Chondrocyte (in vitro differentiated cells): Measurements from ENCODE around the gene FLNB. TPM values are rescaled to one million over a fixed set of nuclear protein-coding genes. Genes with fewer than 3 reads are reported as not detected.

Source experiments
- DNase-seq: peaks from one replicate; pipeline ENCODE4 v3.0.0; 2021; ENCODE audit warnings: mixed read lengths, low spot score
- H3K27ac Mint-ChIP-seq: one replicate; pipeline ENCODE4 v1.8.0; 2021; ENCODE audit warnings: mild to moderate bottlenecking, moderate library complexity, mixed read lengths; ENCODE audit not compliant: unreplicated experiment
- H3K27me3 Mint-ChIP-seq: 2 replicates; pipeline ENCODE4 v1.8.0; 2021; ENCODE audit warnings: low read depth, mixed read lengths
- H3K36me3 Mint-ChIP-seq: 2 replicates; pipeline ENCODE4 v1.8.0; 2021; ENCODE audit warnings: low read depth, mixed read lengths
- H3K4me1 Mint-ChIP-seq: 2 replicates; pipeline ENCODE4 v1.8.0; 2021; ENCODE audit warnings: low read depth, mild to moderate bottlenecking, mixed read lengths
- H3K4me3 Mint-ChIP-seq: one replicate; pipeline ENCODE4 v1.8.0; 2021; ENCODE audit warnings: mild to moderate bottlenecking, moderate library complexity, mixed read lengths; ENCODE audit not compliant: unreplicated experiment
- H3K9me3 Mint-ChIP-seq: 2 replicates; pipeline ENCODE4 v1.8.0; 2021; ENCODE audit warnings: low read depth, mixed read lengths
- long read RNA-seq: library from polyadenylated mRNA; stranded (forward); transcript quantifications from one replicate; pipeline ENCODE4 v2.0.0, GENCODE V29; 2021
- total RNA-seq: library from RNA; stranded (reverse); gene quantifications from 3 replicates; pipeline ENCODE4 v1.2.1, GENCODE V29; 2021
- TF ChIP-seq, protein P1 (sequence below): fragments of 200-600 bp; sonication (generic); IDR thresholded peaks from 2 replicates; pipeline ENCODE4 v1.5.0; 2021; ENCODE audit warnings: antibody characterized with exemption, mild to moderate bottlenecking, moderate library complexity

FLNB gene, protein sequence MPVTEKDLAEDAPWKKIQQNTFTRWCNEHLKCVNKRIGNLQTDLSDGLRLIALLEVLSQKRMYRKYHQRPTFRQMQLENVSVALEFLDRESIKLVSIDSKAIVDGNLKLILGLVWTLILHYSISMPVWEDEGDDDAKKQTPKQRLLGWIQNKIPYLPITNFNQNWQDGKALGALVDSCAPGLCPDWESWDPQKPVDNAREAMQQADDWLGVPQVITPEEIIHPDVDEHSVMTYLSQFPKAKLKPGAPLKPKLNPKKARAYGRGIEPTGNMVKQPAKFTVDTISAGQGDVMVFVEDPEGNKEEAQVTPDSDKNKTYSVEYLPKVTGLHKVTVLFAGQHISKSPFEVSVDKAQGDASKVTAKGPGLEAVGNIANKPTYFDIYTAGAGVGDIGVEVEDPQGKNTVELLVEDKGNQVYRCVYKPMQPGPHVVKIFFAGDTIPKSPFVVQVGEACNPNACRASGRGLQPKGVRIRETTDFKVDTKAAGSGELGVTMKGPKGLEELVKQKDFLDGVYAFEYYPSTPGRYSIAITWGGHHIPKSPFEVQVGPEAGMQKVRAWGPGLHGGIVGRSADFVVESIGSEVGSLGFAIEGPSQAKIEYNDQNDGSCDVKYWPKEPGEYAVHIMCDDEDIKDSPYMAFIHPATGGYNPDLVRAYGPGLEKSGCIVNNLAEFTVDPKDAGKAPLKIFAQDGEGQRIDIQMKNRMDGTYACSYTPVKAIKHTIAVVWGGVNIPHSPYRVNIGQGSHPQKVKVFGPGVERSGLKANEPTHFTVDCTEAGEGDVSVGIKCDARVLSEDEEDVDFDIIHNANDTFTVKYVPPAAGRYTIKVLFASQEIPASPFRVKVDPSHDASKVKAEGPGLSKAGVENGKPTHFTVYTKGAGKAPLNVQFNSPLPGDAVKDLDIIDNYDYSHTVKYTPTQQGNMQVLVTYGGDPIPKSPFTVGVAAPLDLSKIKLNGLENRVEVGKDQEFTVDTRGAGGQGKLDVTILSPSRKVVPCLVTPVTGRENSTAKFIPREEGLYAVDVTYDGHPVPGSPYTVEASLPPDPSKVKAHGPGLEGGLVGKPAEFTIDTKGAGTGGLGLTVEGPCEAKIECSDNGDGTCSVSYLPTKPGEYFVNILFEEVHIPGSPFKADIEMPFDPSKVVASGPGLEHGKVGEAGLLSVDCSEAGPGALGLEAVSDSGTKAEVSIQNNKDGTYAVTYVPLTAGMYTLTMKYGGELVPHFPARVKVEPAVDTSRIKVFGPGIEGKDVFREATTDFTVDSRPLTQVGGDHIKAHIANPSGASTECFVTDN (N-terminal part only)
- 56.5 to 75.3 TPM (median 70.2 TPM) in 3 replicates for total RNA-seq
- long read RNA-seq, full-length matches to known transcripts = 18 of 56 reads
- long read RNA-seq, partial matches to known transcripts = 24 of 56 reads
- long read RNA-seq, other reads (novel, unspliced or antisense) = 14 of 56 reads

DNA sequence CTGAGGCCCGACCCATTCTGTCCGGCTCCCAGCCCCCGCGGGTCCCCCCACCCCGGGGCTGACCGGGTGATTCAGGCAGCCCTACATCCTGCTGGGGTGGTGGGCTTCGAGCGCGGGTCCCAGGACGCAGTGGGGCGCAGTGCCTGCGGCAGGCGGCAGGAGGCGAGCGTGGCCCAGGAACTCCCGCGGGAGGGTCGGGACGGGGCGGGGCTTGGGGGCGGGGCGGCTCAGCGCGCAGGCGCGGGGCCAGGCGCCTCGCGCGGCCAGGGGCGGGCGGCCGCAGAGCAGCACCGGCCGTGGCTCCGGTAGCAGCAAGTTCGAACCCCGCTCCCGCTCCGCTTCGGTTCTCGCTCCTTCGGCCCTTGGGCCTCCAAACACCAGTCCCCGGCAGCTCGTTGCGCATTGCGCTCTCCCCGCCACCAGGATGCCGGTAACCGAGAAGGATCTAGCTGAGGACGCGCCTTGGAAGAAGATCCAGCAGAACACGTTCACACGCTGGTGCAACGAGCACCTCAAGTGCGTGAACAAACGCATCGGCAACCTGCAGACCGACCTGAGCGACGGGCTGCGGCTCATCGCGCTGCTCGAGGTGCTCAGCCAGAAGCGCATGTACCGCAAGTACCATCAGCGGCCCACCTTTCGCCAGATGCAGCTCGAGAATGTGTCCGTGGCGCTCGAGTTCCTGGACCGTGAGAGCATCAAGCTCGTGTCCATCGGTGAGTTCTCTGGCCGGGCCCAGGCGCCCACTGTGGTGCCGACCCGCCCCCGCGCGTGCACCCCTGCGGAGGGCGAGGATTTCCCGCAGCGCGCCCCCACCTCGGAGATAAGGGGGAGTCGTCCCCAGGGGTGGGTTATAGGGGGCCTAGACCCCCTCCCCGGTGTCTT lies at the start of gene FLNB:
Gene FLNB (plus strand): TSS at position 282 of the 885 bp plus-strand sequence. CDS start 143 bp downstream, at position 425.
- TF ChIP-seq, protein P1, sequence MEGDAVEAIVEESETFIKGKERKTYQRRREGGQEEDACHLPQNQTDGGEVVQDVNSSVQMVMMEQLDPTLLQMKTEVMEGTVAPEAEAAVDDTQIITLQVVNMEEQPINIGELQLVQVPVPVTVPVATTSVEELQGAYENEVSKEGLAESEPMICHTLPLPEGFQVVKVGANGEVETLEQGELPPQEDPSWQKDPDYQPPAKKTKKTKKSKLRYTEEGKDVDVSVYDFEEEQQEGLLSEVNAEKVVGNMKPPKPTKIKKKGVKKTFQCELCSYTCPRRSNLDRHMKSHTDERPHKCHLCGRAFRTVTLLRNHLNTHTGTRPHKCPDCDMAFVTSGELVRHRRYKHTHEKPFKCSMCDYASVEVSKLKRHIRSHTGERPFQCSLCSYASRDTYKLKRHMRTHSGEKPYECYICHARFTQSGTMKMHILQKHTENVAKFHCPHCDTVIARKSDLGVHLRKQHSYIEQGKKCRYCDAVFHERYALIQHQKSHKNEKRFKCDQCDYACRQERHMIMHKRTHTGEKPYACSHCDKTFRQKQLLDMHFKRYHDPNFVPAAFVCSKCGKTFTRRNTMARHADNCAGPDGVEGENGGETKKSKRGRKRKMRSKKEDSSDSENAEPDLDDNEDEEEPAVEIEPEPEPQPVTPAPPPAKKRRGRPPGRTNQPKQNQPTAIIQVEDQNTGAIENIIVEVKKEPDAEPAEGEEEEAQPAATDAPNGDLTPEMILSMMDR = peak; percentile 83
- H3K36me3 Mint-ChIP-seq = no peaks in the 10 kb centered on the region
- H3K4me1 Mint-ChIP-seq = peaks cover 48% of the 10 kb centered on the region
- no peak for DNase-seq
- H3K27me3 Mint-ChIP-seq = no peaks in the 10 kb centered on the region
- peak within 1 kb of the TSS; percentile 88 for H3K4me3 Mint-ChIP-seq
- H3K27ac Mint-ChIP-seq = peak within 1 kb of the TSS; percentile 75
- H3K9me3 Mint-ChIP-seq = no peaks in the 10 kb centered on the region

DNA sequence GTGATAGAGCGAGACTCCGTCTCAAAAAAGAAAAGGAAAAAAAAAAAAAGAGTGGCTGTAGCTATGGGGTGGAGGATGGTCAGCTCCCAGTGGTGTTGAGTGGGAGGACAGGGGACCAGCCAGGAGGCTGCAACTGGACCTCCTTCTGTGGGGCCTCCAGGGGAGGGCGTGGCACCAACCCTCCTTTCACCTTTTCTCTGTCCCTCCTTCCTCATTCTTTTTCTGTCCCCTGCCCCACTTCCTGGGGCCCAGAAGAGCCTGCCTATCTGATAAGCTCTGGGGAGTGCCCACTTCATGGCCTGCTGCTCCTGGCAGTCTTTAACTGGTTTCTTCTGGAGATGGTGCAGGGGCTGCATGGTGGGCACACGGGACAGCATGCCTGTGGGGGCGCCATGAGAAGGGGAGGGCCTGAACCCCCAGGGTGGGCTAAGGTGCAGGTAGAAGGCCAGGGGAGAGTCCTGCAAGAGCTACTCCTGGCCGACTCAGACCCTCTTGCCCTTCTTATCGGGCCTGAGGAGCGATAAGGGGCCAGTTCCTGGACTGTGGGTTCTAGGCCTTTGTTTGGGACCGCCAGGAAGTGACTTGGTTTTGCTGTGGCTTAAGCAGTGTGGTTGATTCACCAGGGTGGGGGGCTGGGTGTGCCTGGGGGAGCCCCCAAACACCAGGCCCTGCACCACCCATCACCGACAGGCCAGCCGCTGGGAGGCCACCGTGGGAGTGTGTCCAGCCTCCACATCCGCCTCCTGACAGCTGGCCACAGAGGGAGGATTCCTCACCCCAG lies 49.4 kb upstream of the FLNB start:
- Mint-ChIP-seq H3K4me3 (no peak overlapping the region), H3K9me3 (no peaks in the 10 kb centered on the region), H3K27ac (peak overlapping the region; percentile 34), H3K36me3 (no peaks in the 10 kb centered on the region), H3K4me1 (peaks cover 16% of the 10 kb centered on the region), H3K27me3 (no peaks in the 10 kb centered on the region)
- TF ChIP-seq, protein P1 = no peak
- DNase-seq = no peak

DNA sequence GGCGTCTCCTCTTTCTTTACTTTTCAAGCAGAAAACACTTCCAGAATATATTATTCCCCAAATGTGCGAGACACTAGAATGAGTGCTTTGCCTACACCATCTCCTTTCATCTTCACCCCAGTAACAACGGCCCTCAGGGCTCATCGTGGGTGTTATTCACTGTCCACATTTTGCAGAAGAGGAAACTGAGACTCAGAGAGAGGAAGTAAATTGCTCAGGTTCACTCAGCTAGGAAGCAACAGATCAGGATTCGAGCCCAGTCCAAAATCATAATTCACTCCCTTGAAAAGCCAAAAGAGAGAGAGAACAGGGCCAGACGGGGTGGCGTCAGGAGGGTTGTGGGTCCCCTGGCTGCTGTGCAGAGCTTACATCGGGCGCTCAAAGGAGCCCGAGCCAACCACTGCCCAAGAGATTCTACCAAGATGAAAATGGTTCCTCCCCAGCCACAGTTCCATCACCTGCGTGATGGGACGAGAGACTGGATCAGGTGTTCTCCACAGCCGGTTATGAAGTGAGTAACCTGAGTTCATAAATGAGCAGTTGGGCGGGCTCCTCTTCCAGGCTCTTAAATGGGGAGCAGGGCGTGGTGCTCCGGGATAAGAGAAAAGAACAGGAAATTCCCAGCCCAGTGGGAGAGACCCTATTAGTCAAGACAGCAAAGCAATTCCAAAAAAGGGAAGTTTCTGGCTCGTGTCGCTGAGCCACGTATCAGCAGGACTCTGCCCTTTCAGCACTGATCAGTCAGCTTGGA lies 48.6 kb upstream of the FLNB start:
- Mint-ChIP-seq H3K4me3 (no peak overlapping the region), H3K4me1 (peaks cover 16% of the 10 kb centered on the region), H3K36me3 (no peaks in the 10 kb centered on the region), H3K27me3 (no peaks in the 10 kb centered on the region), H3K27ac (peak overlapping the region; percentile 34), H3K9me3 (no peaks in the 10 kb centered on the region)
- TF ChIP-seq, protein P1 = no peak
- DNase-seq = no peak

DNA sequence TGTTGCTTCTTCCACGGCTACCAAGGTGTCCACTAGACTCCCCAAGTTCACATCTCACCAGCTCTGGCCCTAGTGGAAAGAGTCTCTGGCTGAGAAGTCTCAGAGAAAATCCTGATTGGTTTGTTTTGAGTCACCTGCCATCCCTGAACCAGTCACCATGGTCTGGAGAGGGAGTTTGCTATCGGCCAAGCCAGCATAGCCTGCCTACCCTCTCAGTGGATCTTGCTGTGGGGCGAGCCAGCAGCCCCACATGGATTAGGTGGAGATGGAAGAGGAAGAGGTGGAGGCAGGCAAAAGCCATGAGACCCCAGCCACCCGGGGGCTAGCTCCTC lies 48.1 kb upstream of the FLNB start:
- TF ChIP-seq, protein P1 = no peak
- no peak overlapping the region for H3K27ac Mint-ChIP-seq
- no peak overlapping the region for H3K4me3 Mint-ChIP-seq
- H3K36me3 Mint-ChIP-seq = no peaks in the 10 kb centered on the region
- H3K27me3 Mint-ChIP-seq = no peaks in the 10 kb centered on the region
- H3K9me3 Mint-ChIP-seq = no peaks in the 10 kb centered on the region
- DNase-seq = no peak
- peaks cover 16% of the 10 kb centered on the region for H3K4me1 Mint-ChIP-seq
